ENCODE results near the gene ELL3.
A peak's percentile ranks its signal among the peaks of the same experiment; 100 is the strongest.

ELL3 gene

DNA sequence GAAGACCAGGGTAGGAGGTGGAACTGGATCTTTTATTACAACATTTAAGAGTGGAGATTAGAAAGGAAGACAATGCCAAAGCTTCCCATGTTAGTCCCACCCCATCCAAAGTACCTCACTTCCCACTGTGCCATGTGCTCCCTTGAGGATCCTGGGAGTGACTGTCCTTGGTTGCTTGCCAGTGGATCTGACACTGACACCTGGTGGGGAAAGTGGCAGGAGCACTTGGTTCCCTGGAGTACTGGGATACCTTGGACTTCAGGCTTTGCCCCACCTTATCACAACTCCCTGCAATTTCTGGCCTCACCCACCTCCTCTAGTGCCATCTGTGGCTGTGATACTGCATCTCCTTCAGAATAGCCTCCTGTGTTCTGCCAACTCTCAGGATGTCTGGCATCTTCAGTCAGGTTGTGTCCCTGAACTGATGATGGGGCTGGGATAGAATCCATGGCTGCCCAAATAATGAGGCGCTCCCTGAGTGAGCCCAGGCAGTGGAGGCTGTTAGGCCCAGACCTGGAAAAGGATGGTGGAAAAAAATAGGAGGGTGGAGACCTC, 1.3 kb downstream of the ELL3 start:
- DNase-seq (ENCODE audit: low read depth, low spot score): no peak
- no peak overlapping the region for H3K9ac ChIP-seq (ENCODE audit: insufficient read length)
- peak overlapping the region; percentile 77 for H3K27ac ChIP-seq
- H3K9me3 ChIP-seq (ENCODE audit: low read depth, low read length): no peaks in the 10 kb centered on the region
- no peak for TF ChIP-seq POLR2AphosphoS5 (IDR thresholded peaks at IDR 0.05; ENCODE audit: borderline replicate concordance, low read depth, low read length)
- no peak for TF ChIP-seq EZH2 (IDR thresholded peaks at IDR 0.05)
- TF ChIP-seq FOXP2 (optimal IDR thresholded peaks at IDR 0.05; ENCODE audit: control extremely low read depth, extremely low read length, insufficient read depth): no peak
- peaks cover 31% of the 10 kb centered on the region for H3K36me3 ChIP-seq (ENCODE audit: insufficient read depth, low read length)
- no peak overlapping the region for H3K4me3 ChIP-seq

DNA sequence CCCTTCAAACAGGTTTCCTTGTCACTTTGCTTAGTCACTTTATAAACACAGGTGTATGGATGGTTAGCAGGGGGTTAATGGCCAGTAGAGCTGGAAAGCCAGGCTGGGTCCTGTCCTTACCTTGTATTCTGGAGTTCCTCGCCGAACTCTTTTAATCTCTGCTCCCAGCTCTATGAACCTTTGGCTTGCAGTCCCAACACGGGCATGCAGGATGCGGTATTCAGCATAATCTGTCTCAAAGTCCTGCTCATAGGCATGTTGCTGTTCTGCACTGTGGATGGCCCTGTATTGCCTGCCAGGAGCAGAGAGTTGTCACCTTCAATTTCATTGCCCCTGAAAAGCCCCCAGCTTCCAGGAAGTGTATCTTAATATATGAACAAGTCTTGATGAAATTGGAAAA, 2.7 kb downstream of the ELL3 start:
- no peak overlapping the region for H3K9ac ChIP-seq (ENCODE audit: insufficient read length)
- H3K27ac ChIP-seq: peak overlapping the region; percentile 77
- DNase-seq (ENCODE audit: low read depth, low spot score): no peak
- no peaks in the 10 kb centered on the region for H3K9me3 ChIP-seq (ENCODE audit: low read depth, low read length)
- H3K36me3 ChIP-seq (ENCODE audit: insufficient read depth, low read length): peaks cover 44% of the 10 kb centered on the region
- no peak for TF ChIP-seq POLR2AphosphoS5 (IDR thresholded peaks at IDR 0.05; ENCODE audit: borderline replicate concordance, low read depth, low read length)
- no peak for TF ChIP-seq EZH2 (IDR thresholded peaks at IDR 0.05)
- no peak overlapping the region for H3K4me3 ChIP-seq

DNA sequence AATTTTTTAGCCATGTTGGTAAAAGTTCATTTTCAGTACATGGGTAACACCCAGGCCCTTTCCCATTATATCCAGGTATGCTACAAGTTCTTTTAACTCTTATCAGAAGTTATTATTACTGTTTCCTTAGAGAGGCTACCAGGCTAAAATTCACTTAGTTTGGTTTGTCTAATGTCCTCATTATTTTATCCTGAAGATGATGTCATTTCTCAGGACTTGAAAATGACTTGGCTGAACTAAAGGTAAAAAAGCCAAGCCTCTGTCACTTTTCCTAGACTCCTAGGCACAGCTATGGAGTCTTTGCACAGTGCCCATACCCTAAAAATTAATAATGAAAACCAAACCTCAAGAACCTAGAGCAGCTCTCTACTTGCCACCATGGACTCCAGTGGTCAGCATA, 4.1 kb downstream of the ELL3 start:
- Histone ChIP-seq H3K9me3 (ENCODE audit: low read depth, low read length) (no peaks in the 10 kb centered on the region), H3K4me3 (no peak overlapping the region), H3K36me3 (ENCODE audit: insufficient read depth, low read length) (peaks cover 56% of the 10 kb centered on the region), H3K27ac (no peak overlapping the region; the same call in 1 of the 2 replicates), H3K9ac (ENCODE audit: insufficient read length) (no peak overlapping the region)
- no peak for DNase-seq (ENCODE audit: low read depth, low spot score)
- TF ChIP-seq EZH2 (IDR thresholded peaks at IDR 0.05) (no peak), FOXP2 (optimal IDR thresholded peaks at IDR 0.05; ENCODE audit: control extremely low read depth, extremely low read length, insufficient read depth) (no peak), POLR2AphosphoS5 (IDR thresholded peaks at IDR 0.05; ENCODE audit: borderline replicate concordance, low read depth, low read length) (no peak)

DNA sequence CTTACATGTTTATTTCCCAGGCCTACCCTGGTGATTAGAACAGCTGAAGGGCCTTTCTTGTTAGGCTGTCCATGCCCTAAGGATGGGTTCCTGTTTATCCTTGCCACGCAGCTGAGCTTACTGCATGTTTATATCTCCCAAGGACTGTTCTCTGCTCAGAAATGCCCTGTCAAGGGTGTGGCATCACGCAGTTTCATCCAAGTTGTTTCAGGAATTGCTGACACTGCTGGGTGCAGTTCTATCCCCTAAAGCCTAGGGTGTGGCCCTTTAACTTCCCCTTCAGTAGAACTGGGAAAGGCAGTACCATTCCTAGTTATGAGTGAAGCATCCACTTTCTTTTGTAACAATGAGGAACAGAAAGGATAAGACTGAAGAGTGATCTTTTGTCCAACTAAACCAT, 5.0 kb downstream of the ELL3 start:
- Histone ChIP-seq H3K9ac (ENCODE audit: insufficient read length) (no peak overlapping the region), H3K4me3 (no peak overlapping the region), H3K27ac (no peak overlapping the region), H3K9me3 (ENCODE audit: low read depth, low read length) (no peaks in the 10 kb centered on the region), H3K36me3 (ENCODE audit: insufficient read depth, low read length) (peaks cover 63% of the 10 kb centered on the region)
- no peak for DNase-seq (ENCODE audit: low read depth, low spot score)
- TF ChIP-seq EZH2 (IDR thresholded peaks at IDR 0.05) (no peak), FOXP2 (optimal IDR thresholded peaks at IDR 0.05; ENCODE audit: control extremely low read depth, extremely low read length, insufficient read depth) (no peak), POLR2AphosphoS5 (IDR thresholded peaks at IDR 0.05; ENCODE audit: borderline replicate concordance, low read depth, low read length) (no peak)

DNA sequence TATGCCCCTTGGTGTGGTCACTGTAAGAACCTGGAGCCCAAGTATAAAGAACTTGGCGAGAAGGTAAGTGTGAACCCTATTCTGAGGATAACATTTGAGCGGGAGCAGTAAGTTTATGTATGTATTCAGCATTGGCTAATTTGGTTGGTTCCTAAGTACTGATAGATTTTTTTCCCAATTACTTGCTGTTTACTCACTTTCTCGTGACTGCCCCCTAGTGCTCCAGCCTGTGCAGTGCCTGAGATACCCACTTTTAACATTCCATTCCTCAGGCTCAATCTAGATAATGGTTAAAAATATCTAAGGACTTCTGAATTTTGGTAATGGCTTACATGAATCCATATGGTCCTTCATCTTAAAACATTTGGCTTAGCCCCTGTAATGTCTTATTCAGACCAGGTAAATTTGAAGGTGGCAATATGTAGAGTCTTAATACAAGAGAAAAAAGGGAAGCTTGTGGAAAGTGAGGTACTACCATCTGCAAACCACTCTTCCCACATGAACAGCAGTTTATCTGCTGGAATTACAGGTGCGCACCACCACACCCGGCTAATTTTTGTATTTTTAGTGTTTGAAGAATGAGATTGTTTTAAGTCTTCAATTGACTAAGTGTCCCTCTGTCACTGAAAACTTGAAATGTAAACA, 7.1 kb downstream of the ELL3 start:
- no peak for DNase-seq (ENCODE audit: low read depth, low spot score)
- Histone ChIP-seq H3K9me3 (ENCODE audit: low read depth, low read length) (no peaks in the 10 kb centered on the region), H3K36me3 (ENCODE audit: insufficient read depth, low read length) (peaks cover 84% of the 10 kb centered on the region), H3K4me3 (no peak overlapping the region), H3K9ac (ENCODE audit: insufficient read length) (no peak overlapping the region), H3K27ac (no peak overlapping the region)
- TF ChIP-seq FOXP2 (optimal IDR thresholded peaks at IDR 0.05; ENCODE audit: control extremely low read depth, extremely low read length, insufficient read depth) (no peak), EZH2 (IDR thresholded peaks at IDR 0.05) (no peak), POLR2AphosphoS5 (IDR thresholded peaks at IDR 0.05; ENCODE audit: borderline replicate concordance, low read depth, low read length) (no peak)

DNA sequence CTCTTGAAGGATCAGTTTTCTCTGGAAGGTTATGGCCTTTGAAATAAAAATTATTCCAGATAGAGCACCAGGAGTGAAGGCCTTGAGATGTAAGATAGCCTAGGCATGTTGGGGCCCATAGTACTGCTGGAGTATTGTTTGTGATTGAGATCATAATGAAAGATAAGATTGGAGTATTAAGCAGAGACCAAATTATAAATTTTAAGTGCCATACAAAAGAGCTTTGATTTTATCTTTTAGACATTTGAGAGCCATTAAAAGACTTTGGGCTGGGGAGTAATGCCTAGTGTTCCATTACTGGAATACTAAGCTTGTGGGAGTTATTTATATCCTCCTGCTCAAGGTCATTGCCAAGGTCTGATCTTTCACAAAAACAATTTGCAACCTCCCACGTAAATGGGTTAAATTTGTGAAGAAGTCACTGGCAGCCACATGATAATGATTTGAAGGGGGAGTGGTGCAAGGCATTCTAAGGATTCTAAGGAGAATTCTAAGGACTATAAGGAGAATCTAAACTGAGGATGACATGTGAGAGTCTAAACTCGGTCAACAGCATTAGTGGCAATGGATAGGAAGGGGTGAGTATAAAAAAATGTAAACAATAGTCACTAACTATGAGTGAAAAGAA, 12.8 kb downstream of the ELL3 start:
- Histone ChIP-seq H3K9me3 (ENCODE audit: low read depth, low read length) (no peaks in the 10 kb centered on the region), H3K36me3 (ENCODE audit: insufficient read depth, low read length) (peaks cover 81% of the 10 kb centered on the region), H3K9ac (ENCODE audit: insufficient read length) (no peak overlapping the region), H3K4me3 (no peak overlapping the region), H3K27ac (no peak overlapping the region)
- DNase-seq (ENCODE audit: low read depth, low spot score): no peak
- TF ChIP-seq FOXP2 (optimal IDR thresholded peaks at IDR 0.05; ENCODE audit: control extremely low read depth, extremely low read length, insufficient read depth) (no peak), POLR2AphosphoS5 (IDR thresholded peaks at IDR 0.05; ENCODE audit: borderline replicate concordance, low read depth, low read length) (no peak), EZH2 (IDR thresholded peaks at IDR 0.05) (no peak)

DNA sequence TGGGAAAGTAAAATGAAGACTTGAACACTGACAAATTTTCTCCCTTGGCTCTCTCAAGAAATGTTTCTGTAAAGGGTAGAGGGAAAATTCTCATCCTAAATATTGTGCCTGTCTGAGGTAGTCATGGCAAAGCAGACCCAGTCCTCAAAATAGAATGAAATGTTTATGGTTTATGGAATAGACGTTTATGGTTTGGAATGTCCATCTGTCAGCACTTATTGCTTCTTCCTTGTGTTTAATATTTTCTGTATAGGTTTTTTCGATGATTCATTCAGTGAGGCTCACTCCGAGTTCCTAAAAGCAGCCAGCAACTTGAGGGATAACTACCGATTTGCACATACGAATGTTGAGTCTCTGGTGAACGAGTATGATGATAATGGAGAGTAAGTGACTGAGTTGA, 13.9 kb downstream of the ELL3 start:
- Histone ChIP-seq H3K9ac (ENCODE audit: insufficient read length) (no peak overlapping the region), H3K9me3 (ENCODE audit: low read depth, low read length) (no peaks in the 10 kb centered on the region), H3K4me3 (no peak overlapping the region), H3K36me3 (ENCODE audit: insufficient read depth, low read length) (peaks cover 76% of the 10 kb centered on the region), H3K27ac (peak overlapping the region; percentile 81)
- DNase-seq (ENCODE audit: low read depth, low spot score): no peak
- TF ChIP-seq FOXP2 (optimal IDR thresholded peaks at IDR 0.05; ENCODE audit: control extremely low read depth, extremely low read length, insufficient read depth) (no peak), EZH2 (IDR thresholded peaks at IDR 0.05) (no peak), POLR2AphosphoS5 (IDR thresholded peaks at IDR 0.05; ENCODE audit: borderline replicate concordance, low read depth, low read length) (no peak)

DNA sequence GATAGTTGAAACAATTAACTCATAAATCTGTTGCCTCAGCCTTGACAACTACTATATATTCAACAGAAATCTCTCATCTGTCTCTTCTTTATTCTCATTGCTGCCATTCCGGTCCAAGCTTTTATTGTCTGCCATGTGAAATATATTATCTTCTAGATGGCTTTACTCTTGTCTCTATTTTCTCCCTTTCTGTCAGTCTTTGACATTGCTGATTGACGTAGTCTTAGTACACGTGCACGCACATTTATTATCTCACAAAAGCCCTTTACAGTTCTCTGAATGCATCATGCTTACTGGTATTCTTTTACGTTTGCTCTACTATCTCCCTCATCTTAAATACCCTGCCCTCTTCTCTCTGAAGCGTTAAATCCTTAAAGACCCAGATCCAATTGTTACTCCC, 24.9 kb downstream of the ELL3 start:
- no peak for DNase-seq (ENCODE audit: low read depth, low spot score)
- Histone ChIP-seq H3K27ac (no peak overlapping the region), H3K36me3 (ENCODE audit: insufficient read depth, low read length) (peaks cover 60% of the 10 kb centered on the region), H3K9ac (ENCODE audit: insufficient read length) (no peak overlapping the region), H3K4me3 (no peak overlapping the region), H3K9me3 (ENCODE audit: low read depth, low read length) (no peaks in the 10 kb centered on the region)
- no peak for TF ChIP-seq POLR2AphosphoS5 (IDR thresholded peaks at IDR 0.05; ENCODE audit: borderline replicate concordance, low read depth, low read length)
